Measurements from ENCODE around the gene TBC1D1. TPM values are rescaled to one million over a fixed set of nuclear protein-coding genes. Genes with fewer than 3 reads are reported as not detected.

Gene TBC1D1
- total and polyA plus RNA-seq, 2 of the 8 experiments (the other 6 are each of a cell fraction or from before 2014, with no cell fraction given), result 96.9 to 162 TPM

- TF ChIP-seq JUN (IDR thresholded peaks at IDR 0.05; ENCODE audit: low read depth, low read length) (no peak), SP1 (IDR thresholded peaks at IDR 0.05; ENCODE audit: low read depth, low read length) (no peak), TBP (IDR thresholded peaks at IDR 0.05; ENCODE audit: low read depth, low read length) (no peak)
These were observed 264.1 kb downstream of the TBC1D1 start (continued) for GRCh38 chr4:38154681-38155588.
